Measurements from ENCODE around the gene PPCDC. TPM values are rescaled to one million over a fixed set of nuclear protein-coding genes. Genes with fewer than 3 reads are reported as not detected.

PPCDC gene
- total and polyA plus RNA-seq, 2 donors = 12.8 to 13.6 TPM

DNA sequence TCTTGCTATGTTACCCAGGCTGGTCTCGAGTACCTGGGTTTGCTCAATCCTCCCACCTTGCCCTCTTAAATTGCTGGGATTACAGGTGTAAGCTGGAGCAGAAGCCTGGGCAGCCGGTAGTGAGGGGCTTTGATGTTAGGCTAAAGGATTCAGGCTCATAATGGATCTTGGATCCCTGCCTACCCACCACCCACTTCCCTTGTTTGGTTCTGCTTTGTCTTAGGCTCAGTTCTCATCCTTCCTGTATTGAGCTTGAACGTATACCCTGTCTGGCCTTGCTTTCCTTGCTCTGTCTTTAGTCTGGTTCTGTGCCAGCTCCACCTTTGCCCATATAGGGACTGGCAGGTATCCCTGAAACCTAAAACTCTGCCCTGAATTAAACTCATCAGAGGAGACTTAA is 1.7 kb downstream of the PPCDC start:
- no peak overlapping the region for H3K27ac ChIP-seq (ENCODE audit: low read depth)
- H3K4me3 ChIP-seq (ENCODE audit: low read depth, low read length) = no peak overlapping the region
- 59% methylated on average over 3 of the region's 3 CpGs for WGBS
- no peaks in the 10 kb centered on the region for H3K4me1 ChIP-seq (ENCODE audit: insufficient read depth)
- no peaks in the 10 kb centered on the region for H3K36me3 ChIP-seq (ENCODE audit: insufficient read depth)
- no peak for DNase-seq (ENCODE audit: extremely low spot score)

DNA sequence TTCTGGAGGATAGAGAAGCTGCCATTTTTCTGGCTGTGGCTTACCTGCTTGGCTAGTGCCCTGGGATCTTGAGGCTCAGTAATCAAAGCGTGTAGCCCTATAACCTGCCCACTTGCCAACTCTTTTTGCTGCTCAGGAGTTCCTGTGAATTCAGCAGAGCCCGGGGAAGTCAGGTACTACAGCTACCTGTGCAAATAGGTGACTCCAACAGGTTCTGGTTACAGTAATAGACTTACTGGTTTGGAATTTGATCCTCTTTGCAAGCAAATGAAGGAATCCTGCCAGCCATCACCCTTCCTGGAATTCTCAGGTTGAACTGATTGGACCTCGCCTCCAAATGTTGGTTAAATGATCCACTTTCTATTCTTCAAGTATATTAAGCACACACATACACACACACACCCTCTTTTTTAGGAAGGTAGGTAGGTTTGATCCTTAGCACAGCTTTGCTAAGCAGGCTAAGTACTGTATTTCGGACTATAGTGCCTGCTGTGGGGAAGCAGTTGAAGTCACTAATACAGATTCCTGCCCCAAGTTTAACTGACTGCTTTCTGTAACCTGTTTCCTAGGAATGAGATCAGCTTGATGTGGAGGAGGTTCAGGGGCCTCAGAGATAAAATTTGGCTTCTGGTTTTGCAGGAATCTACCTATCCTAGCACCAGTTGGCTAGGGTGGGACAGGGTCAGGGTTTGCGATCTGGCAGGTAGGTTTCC is 2.3 kb downstream of the PPCDC start:
- no peak overlapping the region for H3K4me3 ChIP-seq (ENCODE audit: low read depth, low read length)
- DNase-seq (ENCODE audit: extremely low spot score) = no peak
- no peaks in the 10 kb centered on the region for H3K36me3 ChIP-seq (ENCODE audit: insufficient read depth)
- H3K4me1 ChIP-seq (ENCODE audit: insufficient read depth) = no peaks in the 10 kb centered on the region
- H3K27ac ChIP-seq (ENCODE audit: low read depth) = no peak overlapping the region
- WGBS = 92% methylated on average over 5 of the region's 5 CpGs

DNA sequence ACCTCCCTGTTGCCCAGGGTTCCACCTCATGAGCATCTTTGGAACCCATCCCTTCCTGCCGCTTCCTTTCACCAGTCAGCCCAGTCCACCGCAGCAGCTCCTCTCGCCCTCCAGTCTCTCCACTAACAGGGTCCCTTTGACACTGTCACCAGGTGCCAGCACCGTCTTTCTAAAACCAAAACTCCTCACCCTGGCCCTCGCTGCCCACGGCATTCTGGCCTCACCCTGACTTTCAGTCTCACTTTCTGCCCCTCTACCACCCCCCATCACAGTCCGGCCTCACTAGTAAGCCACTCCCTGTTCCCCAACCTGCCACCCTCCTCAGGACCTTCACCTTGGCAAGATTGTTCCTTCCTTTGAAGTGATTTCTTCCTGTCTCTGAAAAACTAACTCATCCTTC is 4.2 kb downstream of the PPCDC start:
- H3K4me1 ChIP-seq (ENCODE audit: insufficient read depth) = no peaks in the 10 kb centered on the region
- WGBS = 83% methylated on average over 7 of the region's 7 CpGs

DNA sequence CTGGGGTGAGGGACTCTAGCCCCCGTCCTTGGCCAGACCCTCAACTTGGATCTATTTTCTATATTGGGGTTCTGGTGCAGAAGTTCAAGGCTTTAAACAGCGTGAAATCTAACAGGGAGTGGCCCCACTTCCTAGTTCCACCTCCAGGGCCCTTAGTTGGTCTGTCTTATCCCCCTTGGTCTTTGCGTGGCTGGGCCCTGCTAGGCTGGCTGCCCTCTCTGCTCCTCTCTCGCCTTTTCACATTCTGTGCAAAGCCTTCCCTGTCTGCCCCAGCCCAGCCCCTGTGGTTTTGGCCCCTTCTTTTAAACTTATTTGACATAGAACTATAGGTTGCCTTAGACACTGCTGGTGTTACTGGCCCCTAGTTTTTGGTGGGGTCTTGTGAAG is 5.6 kb downstream of the PPCDC start:
- H3K36me3 ChIP-seq (ENCODE audit: insufficient read depth) = no peaks in the 10 kb centered on the region
- WGBS = 71% methylated on average over 4 of the region's 4 CpGs
- no peaks in the 10 kb centered on the region for H3K4me1 ChIP-seq (ENCODE audit: insufficient read depth)
- no peak overlapping the region for H3K4me3 ChIP-seq (ENCODE audit: low read depth, low read length)
- no peak overlapping the region for H3K27ac ChIP-seq (ENCODE audit: low read depth)
- no peak for DNase-seq (ENCODE audit: extremely low spot score)

More for the DNA sequence above, 4.2 kb downstream of the PPCDC start:
- Histone ChIP-seq H3K4me3 (ENCODE audit: low read depth, low read length) (no peak overlapping the region), H3K36me3 (ENCODE audit: insufficient read depth) (no peaks in the 10 kb centered on the region), H3K27ac (ENCODE audit: low read depth) (no peak overlapping the region)
- DNase-seq (ENCODE audit: extremely low spot score) = no peak

DNA sequence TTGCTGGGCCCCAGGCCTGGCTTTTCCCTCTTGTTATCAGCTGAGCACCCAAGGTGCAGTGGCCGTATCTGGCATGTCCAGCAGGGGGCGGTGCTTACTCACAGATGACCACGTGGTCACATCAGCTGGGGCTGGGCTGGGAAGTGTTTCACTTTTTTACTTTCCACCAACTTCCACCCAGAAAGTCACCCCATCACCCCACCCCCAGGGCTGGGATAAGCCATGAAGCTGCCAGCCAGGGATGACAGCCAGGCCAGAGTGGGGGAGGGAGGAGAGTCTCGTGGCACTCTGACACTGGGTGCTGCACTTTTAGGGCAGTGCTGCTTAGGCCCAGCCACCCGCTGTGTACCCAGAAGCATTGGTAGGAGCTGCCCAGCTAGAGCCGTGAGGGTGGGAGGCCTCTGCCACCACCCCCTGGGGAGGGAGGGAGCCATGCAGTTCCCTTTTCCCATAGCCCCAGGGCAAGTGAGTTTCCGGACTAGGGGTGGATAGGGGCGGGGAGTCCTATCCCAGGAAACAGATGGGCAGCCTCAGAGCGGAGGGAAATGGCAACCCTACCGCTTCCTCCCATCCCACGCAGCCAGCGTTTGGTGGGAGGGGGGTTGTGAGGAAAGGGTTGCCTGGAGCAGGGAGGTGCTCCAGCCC is 6.1 kb downstream of the PPCDC start:
- Histone ChIP-seq H3K4me1 (ENCODE audit: insufficient read depth) (no peaks in the 10 kb centered on the region), H3K27ac (ENCODE audit: low read depth) (no peak overlapping the region), H3K36me3 (ENCODE audit: insufficient read depth) (no peaks in the 10 kb centered on the region), H3K4me3 (ENCODE audit: low read depth, low read length) (no peak overlapping the region)
- WGBS = 20% methylated on average over 12 of the region's 12 CpGs
- no peak for DNase-seq (ENCODE audit: extremely low spot score)

DNA sequence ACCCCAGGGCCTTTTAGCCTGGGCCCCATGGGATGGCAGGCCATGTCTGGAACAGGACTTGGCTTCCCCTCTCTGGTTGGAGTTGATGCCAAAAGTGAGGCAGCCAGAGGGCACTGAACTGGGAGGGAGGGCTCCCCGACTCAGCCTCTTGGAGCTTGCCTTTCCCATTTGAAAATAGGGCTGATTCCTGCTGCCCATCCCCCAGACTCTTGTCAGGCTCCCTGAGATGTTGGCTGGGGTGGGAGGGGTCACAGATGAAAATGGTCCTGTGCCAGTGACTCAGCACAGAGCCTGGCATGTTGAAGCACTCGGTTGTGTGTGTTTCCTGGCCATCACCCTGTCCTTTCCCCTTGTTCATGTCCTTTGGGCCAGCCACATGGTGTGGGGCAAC is 6.6 kb downstream of the PPCDC start:
- no peak for DNase-seq (ENCODE audit: extremely low spot score)
- H3K36me3 ChIP-seq (ENCODE audit: insufficient read depth) = no peaks in the 10 kb centered on the region
- H3K27ac ChIP-seq (ENCODE audit: low read depth) = no peak overlapping the region
- H3K4me3 ChIP-seq (ENCODE audit: low read depth, low read length) = no peak overlapping the region
- no peaks in the 10 kb centered on the region for H3K4me1 ChIP-seq (ENCODE audit: insufficient read depth)
- 9% methylated on average over 2 of the region's 2 CpGs for WGBS

DNA sequence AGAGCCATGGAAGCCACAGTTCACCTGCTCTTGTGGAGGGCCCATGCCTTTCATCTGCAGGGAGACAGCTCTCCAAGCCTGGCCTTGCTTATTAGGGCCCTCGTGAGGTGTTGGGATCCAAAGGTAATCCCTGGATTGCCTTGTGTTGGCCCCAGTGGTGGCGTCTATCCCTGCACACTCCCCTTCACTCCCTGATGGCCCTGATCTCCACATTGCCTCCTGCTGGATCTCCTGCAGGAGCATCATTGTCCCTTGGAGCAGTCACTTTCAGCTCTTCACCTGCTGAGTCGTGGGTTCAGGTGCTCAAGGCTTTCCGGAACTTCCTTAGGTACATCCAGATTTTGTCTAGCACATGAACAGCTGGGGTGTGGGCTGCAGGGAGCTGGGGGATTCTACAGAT is 7.0 kb downstream of the PPCDC start:
- Histone ChIP-seq H3K4me3 (ENCODE audit: low read depth, low read length) (no peak overlapping the region), H3K36me3 (ENCODE audit: insufficient read depth) (no peaks in the 10 kb centered on the region), H3K27ac (ENCODE audit: low read depth) (no peak overlapping the region), H3K4me1 (ENCODE audit: insufficient read depth) (no peaks in the 10 kb centered on the region)
- WGBS = 89% methylated on average over 4 of the region's 4 CpGs
- no peak for DNase-seq (ENCODE audit: extremely low spot score)

DNA sequence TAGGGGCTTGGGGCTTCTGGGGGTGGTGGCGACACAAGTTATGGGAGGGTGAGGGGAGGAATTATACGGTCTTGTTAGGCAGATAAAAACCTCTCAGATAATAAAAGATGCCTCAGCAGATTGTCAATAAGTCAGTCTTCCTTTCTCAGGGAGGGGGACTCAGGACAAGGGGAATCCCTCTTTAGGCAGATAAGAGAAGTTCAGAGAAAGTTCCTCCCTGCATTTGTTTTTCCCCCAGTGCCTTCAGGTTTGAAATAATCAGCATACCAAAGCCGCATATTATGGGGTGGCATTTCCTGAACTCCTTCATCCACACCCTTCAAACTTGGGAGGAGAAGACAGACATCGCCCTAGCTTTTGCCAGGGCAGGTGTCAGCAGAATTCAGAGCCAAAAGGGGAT is 8.5 kb downstream of the PPCDC start:
- no peaks in the 10 kb centered on the region for H3K36me3 ChIP-seq (ENCODE audit: insufficient read depth)
- no peaks in the 10 kb centered on the region for H3K4me1 ChIP-seq (ENCODE audit: insufficient read depth)
- WGBS = 55% methylated on average over 4 of the region's 4 CpGs
- no peak overlapping the region for H3K27ac ChIP-seq (ENCODE audit: low read depth)
- no peak overlapping the region for H3K4me3 ChIP-seq (ENCODE audit: low read depth, low read length)
- DNase-seq (ENCODE audit: extremely low spot score) = no peak

DNA sequence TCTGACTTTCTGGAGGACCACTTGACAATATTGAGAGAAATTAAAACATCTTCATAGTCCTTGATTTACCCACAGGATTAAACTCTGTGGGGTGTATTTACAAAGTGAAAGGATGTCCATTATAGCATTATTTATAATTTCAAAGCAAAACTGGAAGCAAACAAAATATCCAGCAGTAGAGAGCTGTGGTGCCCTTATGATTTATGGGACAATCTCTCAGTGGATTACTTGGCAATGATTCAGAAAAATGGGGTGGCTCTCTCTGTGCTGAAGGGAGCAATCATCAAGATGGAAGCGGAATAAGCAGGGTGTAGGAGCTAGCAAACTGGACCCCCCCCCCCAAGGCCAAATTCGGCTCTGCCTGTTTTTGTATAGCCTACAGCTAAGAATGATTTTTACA is 9.0 kb downstream of the PPCDC start:
- no peaks in the 10 kb centered on the region for H3K4me1 ChIP-seq (ENCODE audit: insufficient read depth)
- H3K4me3 ChIP-seq (ENCODE audit: low read depth, low read length) = no peak overlapping the region
- H3K27ac ChIP-seq (ENCODE audit: low read depth) = no peak overlapping the region
- no peaks in the 10 kb centered on the region for H3K36me3 ChIP-seq (ENCODE audit: insufficient read depth)
- WGBS = 94% methylated on average over 2 of the region's 2 CpGs
- no peak for DNase-seq (ENCODE audit: extremely low spot score)

DNA sequence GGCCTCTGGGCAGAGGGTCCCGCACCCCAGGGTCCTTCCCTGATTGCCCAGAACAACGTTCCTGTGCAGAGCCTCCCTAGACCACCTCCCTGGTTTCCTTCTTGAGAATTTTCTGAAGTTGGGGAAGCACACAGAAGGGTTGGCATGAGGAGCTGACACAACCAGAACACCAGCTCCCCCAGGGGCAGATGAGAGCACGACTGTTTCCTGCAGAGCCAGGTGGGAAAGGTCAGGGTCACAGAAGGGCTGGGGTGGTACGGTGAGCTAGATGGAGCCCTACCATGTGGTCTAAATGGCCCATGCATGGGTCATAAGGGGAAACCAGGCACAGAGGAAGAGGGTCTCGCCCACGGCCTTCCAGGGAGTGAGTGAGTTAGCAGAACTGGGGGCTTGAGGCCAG is 10.4 kb downstream of the PPCDC start:
- Histone ChIP-seq H3K36me3 (ENCODE audit: insufficient read depth) (no peaks in the 10 kb centered on the region), H3K27ac (ENCODE audit: low read depth) (no peak overlapping the region), H3K4me3 (ENCODE audit: low read depth, low read length) (no peak overlapping the region), H3K4me1 (ENCODE audit: insufficient read depth) (no peaks in the 10 kb centered on the region)
- 86% methylated on average over 6 of the region's 6 CpGs for WGBS
- no peak for DNase-seq (ENCODE audit: extremely low spot score)

DNA sequence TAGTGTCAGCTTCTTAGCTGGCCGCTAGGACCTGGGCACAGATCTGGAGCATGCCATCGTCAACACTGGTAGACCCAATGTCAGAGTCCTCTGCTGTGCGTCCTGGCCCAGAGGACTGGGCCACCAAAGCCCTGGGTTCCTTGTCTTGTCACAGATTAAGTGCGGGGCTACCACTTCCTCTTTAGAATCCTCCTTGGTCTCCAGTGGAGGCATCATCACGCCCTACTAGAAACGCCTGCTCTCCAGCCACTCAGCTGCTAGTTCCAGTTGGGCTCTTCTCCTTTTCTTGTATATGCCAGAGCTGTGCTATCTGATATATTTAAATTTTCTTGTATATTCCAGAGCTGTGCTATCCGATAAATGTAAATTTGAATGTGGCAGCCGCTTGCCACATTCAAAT is 11.2 kb downstream of the PPCDC start:
- WGBS = 93% methylated on average over 8 of the region's 8 CpGs
- H3K27ac ChIP-seq (ENCODE audit: low read depth) = no peak overlapping the region
- DNase-seq (ENCODE audit: extremely low spot score) = no peak

DNA sequence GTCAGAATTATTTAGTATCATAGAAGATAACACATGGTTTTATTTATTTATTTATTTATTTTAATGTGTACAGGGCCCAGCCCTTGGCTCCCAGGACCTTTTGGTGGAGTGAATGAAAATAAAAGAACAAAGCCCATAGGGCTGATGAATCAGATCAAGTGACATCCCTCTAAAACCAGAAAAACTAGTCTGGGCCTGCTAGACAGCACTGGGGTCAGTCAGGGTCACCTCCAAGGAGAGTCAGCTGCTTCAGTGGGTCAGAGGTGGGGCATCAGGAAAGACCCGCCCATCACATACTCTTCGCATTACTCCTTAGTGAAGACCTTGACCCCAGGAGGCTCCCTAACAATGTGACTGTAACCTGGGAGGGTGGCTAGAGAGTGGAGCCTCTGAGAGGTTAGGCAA is 12.8 kb downstream of the PPCDC start:
- H3K27ac ChIP-seq (ENCODE audit: low read depth) = no peak overlapping the region
- no peaks in the 10 kb centered on the region for H3K4me1 ChIP-seq (ENCODE audit: insufficient read depth)
- DNase-seq (ENCODE audit: extremely low spot score) = no peak
- no peaks in the 10 kb centered on the region for H3K36me3 ChIP-seq (ENCODE audit: insufficient read depth)
- 86% methylated on average over 2 of the region's 2 CpGs for WGBS
- H3K4me3 ChIP-seq (ENCODE audit: low read depth, low read length) = no peak overlapping the region

More for the DNA sequence above, 11.2 kb downstream of the PPCDC start:
- no peaks in the 10 kb centered on the region for H3K4me1 ChIP-seq (ENCODE audit: insufficient read depth)
- H3K4me3 ChIP-seq (ENCODE audit: low read depth, low read length) = no peak overlapping the region
- H3K36me3 ChIP-seq (ENCODE audit: insufficient read depth) = no peaks in the 10 kb centered on the region

DNA sequence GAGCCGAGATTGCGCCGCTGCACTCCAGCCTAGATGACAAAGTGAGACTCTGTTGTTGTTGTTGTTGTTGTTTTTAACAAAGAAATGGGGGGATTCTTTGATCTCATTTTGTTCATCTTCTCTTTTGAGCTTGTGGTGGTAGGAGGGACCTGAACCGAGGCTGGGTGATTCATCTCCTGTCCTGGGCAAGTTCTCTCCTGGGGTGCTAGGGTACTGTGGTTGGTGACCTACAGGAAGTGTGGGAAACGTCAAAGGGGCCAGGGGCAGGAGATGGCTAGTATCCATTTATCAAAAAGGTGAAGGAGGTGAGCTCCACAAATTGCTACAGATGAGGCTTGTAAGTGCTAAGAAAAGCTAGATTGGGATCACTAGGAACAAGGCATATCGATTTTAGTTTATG is 14.3 kb downstream of the PPCDC start:
- Histone ChIP-seq H3K4me1 (ENCODE audit: insufficient read depth) (no peaks in the 10 kb centered on the region), H3K27ac (ENCODE audit: low read depth) (no peak overlapping the region), H3K36me3 (ENCODE audit: insufficient read depth) (no peaks in the 10 kb centered on the region), H3K4me3 (ENCODE audit: low read depth, low read length) (no peak overlapping the region)
- DNase-seq (ENCODE audit: extremely low spot score) = no peak
- WGBS = 83% methylated on average over 6 of the region's 6 CpGs

DNA sequence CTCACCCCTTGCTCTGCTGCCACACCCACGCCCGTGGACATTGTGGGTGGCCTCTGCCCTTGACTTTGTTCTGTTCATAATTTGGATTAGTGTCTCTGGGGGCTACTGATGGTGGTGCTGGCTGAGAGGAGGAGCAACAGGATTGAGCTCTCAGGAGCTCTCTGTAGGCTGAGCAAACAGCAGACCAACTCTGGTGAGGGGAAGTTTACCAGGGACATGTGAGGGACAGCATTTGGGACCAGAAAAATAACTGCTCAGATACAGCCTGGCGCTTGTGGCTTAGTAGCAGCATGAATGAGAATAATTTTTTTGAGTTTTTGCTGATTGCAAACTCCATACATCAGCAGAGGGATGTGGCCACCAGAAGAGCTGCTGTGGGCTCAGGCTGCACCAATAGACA is 14.8 kb downstream of the PPCDC start:
- Histone ChIP-seq H3K4me1 (ENCODE audit: insufficient read depth) (no peaks in the 10 kb centered on the region), H3K4me3 (ENCODE audit: low read depth, low read length) (no peak overlapping the region), H3K36me3 (ENCODE audit: insufficient read depth) (no peaks in the 10 kb centered on the region), H3K27ac (ENCODE audit: low read depth) (no peak overlapping the region)
- no peak for DNase-seq (ENCODE audit: extremely low spot score)
- 82% methylated on average over 3 of the region's 3 CpGs for WGBS

Data from urinary bladder (tissue), 4 donors.